Measurements from ENCODE around the gene TMEM132D. TPM values are rescaled to one million over a fixed set of nuclear protein-coding genes. Genes with fewer than 3 reads are reported as not detected.

The TMEM132D gene
- total RNA-seq, 1 experiment from 2014 or later = not detected

DNA sequence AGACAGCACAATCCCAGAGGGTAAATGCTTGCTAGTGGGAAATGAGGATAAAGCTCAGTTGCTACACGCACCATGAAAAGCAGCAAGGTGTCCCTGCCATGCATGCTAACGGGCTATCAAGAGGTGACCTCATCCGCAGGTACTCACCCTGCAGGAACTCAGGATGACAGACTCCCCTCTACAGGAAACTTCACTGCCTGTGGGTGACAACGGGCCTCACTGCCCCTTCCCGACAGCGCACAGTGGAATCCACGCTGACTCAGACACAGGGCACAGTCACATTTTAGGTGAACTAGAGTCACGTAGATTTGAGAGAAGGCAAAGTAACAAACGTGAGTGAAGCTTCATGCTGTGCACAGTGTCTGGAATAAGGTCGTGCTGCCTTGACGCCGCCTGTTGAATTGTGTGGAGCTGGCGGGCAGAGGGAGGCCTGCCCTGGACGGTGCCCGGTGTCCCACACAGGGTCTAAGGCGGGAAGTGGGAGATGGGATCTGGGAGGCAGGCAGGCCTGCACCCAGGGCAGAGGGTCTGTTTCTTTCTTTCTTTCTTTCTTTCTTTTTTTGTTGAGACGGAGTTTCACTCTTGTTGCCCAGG is 331.8 kb downstream of the TMEM132D start:
- no TSS peak for BruUV-seq (replicated peaks)
- Histone ChIP-seq H3K27me3 (replicated peaks; ENCODE audit: insufficient read depth, low read depth, low read length, poor library complexity) (no peaks in the 10 kb centered on the region), H3K4me1 (ENCODE audit: insufficient read depth, low read length, poor library complexity, severe bottlenecking) (no peaks in the 10 kb centered on the region), H3K27ac (ENCODE audit: low read depth, low read length, poor library complexity, severe bottlenecking) (no peak overlapping the region), H3K36me3 (ENCODE audit: insufficient read depth, low read length, poor library complexity, severe bottlenecking) (no peaks in the 10 kb centered on the region), H3K9me3 (ENCODE audit: low read depth, low read length, poor library complexity, severe bottlenecking) (peaks cover 14% of the 10 kb centered on the region), H3K4me3 (ENCODE audit: low read depth, low read length, poor library complexity, severe bottlenecking) (no peak overlapping the region)
- no peak for TF ChIP-seq EZH2 (IDR thresholded peaks at IDR 0.05; ENCODE audit: borderline replicate concordance, low read depth, low read length, poor library complexity, severe bottlenecking)
- TF ChIP-seq, protein P1, sequence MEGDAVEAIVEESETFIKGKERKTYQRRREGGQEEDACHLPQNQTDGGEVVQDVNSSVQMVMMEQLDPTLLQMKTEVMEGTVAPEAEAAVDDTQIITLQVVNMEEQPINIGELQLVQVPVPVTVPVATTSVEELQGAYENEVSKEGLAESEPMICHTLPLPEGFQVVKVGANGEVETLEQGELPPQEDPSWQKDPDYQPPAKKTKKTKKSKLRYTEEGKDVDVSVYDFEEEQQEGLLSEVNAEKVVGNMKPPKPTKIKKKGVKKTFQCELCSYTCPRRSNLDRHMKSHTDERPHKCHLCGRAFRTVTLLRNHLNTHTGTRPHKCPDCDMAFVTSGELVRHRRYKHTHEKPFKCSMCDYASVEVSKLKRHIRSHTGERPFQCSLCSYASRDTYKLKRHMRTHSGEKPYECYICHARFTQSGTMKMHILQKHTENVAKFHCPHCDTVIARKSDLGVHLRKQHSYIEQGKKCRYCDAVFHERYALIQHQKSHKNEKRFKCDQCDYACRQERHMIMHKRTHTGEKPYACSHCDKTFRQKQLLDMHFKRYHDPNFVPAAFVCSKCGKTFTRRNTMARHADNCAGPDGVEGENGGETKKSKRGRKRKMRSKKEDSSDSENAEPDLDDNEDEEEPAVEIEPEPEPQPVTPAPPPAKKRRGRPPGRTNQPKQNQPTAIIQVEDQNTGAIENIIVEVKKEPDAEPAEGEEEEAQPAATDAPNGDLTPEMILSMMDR (conservative IDR thresholded peaks at IDR 0.05; ENCODE audit: low read depth, low read length) = no peak
- ChIA-PET CTCF (no interaction called here), POLR2A (ENCODE audit: low non-redundant PET) (no interaction called here)
- DNase-seq (ENCODE audit: low spot score) = no peak
- intact Hi-C loops (cut with micrococcal nuclease; ENCODE audit: unreplicated experiment) = no loop called here

DNA sequence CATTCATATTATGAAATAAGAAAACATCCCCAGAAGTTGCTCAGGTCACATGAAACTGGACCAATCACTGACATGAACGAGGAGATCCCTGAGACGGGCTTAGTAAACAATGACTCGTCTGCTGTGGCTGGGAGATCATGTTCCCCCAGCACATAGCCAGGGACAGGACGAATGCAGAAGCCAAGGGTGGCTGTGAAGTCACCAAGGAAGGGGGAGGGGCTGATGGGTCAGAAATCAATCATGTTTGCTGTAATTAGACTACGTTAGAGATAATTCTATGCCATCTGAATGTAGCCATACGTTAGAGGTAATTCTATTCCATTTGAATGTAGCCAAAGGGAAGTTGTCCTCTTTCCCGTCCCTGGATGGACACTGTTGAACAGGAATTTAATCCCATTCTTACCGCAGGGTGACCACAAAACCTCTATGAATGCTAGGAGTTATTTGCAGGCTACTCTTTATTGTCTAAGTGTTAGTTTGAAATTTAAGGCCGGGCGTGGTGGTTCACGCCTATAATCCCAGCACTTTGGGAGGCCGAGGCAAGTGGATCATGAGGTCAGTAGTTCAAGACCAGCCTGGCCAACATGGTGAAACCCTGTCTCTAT is 332.9 kb downstream of the TMEM132D start:
- no peak for DNase-seq (ENCODE audit: low spot score)
- no peaks in the 10 kb centered on the region for H3K4me1 ChIP-seq (ENCODE audit: insufficient read depth, low read length, poor library complexity, severe bottlenecking)
- H3K27me3 ChIP-seq (replicated peaks; ENCODE audit: insufficient read depth, low read depth, low read length, poor library complexity) = no peaks in the 10 kb centered on the region
- H3K4me3 ChIP-seq (ENCODE audit: low read depth, low read length, poor library complexity, severe bottlenecking) = no peak overlapping the region
- ChIA-PET CTCF (no interaction called here), POLR2A (ENCODE audit: low non-redundant PET) (no interaction called here)
- peaks cover 14% of the 10 kb centered on the region for H3K9me3 ChIP-seq (ENCODE audit: low read depth, low read length, poor library complexity, severe bottlenecking)
- TF ChIP-seq, protein P1 (conservative IDR thresholded peaks at IDR 0.05; ENCODE audit: low read depth, low read length) = no peak
- TF ChIP-seq EZH2 (IDR thresholded peaks at IDR 0.05; ENCODE audit: borderline replicate concordance, low read depth, low read length, poor library complexity, severe bottlenecking) = no peak
- no peaks in the 10 kb centered on the region for H3K36me3 ChIP-seq (ENCODE audit: insufficient read depth, low read length, poor library complexity, severe bottlenecking)
- no peak overlapping the region for H3K27ac ChIP-seq (ENCODE audit: low read depth, low read length, poor library complexity, severe bottlenecking)
- BruUV-seq (replicated peaks) = no TSS peak
- intact Hi-C loops (cut with micrococcal nuclease; ENCODE audit: unreplicated experiment) = no loop called here

DNA sequence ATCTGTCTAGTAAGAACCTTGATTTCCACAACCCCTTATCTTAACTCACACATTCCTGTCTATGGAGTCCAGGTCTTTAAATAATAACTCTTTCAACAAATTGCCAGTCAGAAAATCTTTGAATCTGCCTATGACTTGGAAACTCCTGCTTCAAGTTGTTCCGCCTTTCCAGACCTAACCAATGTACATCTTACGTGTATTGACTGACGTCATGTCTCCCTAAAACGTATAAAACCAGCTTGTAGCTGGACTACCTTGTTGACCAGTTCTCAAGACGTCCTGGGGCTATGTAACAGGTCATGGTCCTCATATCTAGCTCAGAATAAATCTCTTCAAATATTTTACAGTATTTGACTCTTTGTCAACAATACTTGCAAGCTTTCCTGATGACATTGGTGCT is 337.0 kb downstream of the TMEM132D start:
- BruUV-seq (replicated peaks) = no TSS peak
- no peaks in the 10 kb centered on the region for H3K27me3 ChIP-seq (replicated peaks; ENCODE audit: insufficient read depth, low read depth, low read length, poor library complexity)
- CTCF ChIA-PET = no interaction called here
- H3K4me1 ChIP-seq (ENCODE audit: insufficient read depth, low read length, poor library complexity, severe bottlenecking) = no peaks in the 10 kb centered on the region
- H3K27ac ChIP-seq (ENCODE audit: low read depth, low read length, poor library complexity, severe bottlenecking) = no peak overlapping the region
- no peaks in the 10 kb centered on the region for H3K36me3 ChIP-seq (ENCODE audit: insufficient read depth, low read length, poor library complexity, severe bottlenecking)
- POLR2A ChIA-PET (ENCODE audit: low non-redundant PET) = no interaction called here
- DNase-seq (ENCODE audit: low spot score) = no peak
- no peak overlapping the region for H3K4me3 ChIP-seq (ENCODE audit: low read depth, low read length, poor library complexity, severe bottlenecking)
- TF ChIP-seq, protein P1 (conservative IDR thresholded peaks at IDR 0.05; ENCODE audit: low read depth, low read length) = no peak
- TF ChIP-seq EZH2 (IDR thresholded peaks at IDR 0.05; ENCODE audit: borderline replicate concordance, low read depth, low read length, poor library complexity, severe bottlenecking) = no peak
- H3K9me3 ChIP-seq (ENCODE audit: low read depth, low read length, poor library complexity, severe bottlenecking) = peaks cover 20% of the 10 kb centered on the region
- intact Hi-C loops (cut with micrococcal nuclease; ENCODE audit: unreplicated experiment) = no loop called here
